Activated naive CD4-positive, alpha-beta T cell treated with anti-CD3 and anti-CD28 coated beads, Interleukin-2, amount 50 U/mL, for 72 hours (primary cell): ENCODE measurements around the gene FAM193A. TPM values are rescaled to one million over a fixed set of nuclear protein-coding genes. Genes with fewer than 3 reads are reported as not detected.
"Not testable (repeated sequence)": the region's sequence is repeated elsewhere in the genome, so short reads cannot be mapped to it uniquely, and the experiment has no call there.

Experiments
- ATAC-seq, 2 donors: fragments of 150-1000 bp; cut with Tn5 transposase; 2 replicates each; pipeline ENCODE4 v1.10.0; 2021; ENCODE audit warnings: mild to moderate bottlenecking in 2 of 2, moderate library complexity in 2 of 2
- DNase-seq, 2 donors: peaks; one replicate each; pipeline ENCODE4 v3.0.0; 2021 to 2022; ENCODE audit warnings: low spot score in 2 of 2
- H3K27ac Mint-ChIP-seq, 2 donors: one replicate each; pipeline ENCODE4 v1.8.0; 2022; ENCODE audit warnings: mild to moderate bottlenecking in 2 of 2, mixed read lengths in 2 of 2
- H3K36me3 Mint-ChIP-seq, 2 donors: one replicate each; pipeline ENCODE4 v1.8.0; 2022; ENCODE audit warnings: mixed read lengths in 2 of 2
- H3K9me3 Mint-ChIP-seq, 2 donors: one replicate each; pipeline ENCODE4 v1.8.0; 2022; ENCODE audit warnings: mixed read lengths in 2 of 2
- total RNA-seq, 2 donors: library from RNA; stranded (reverse); gene quantifications; one replicate each; pipeline ENCODE4 v1.2.3, GENCODE V29; 2022

FAM193A gene
- total RNA-seq, 2 donors from 2014 or later = 31.0 to 32.4 TPM

DNA sequence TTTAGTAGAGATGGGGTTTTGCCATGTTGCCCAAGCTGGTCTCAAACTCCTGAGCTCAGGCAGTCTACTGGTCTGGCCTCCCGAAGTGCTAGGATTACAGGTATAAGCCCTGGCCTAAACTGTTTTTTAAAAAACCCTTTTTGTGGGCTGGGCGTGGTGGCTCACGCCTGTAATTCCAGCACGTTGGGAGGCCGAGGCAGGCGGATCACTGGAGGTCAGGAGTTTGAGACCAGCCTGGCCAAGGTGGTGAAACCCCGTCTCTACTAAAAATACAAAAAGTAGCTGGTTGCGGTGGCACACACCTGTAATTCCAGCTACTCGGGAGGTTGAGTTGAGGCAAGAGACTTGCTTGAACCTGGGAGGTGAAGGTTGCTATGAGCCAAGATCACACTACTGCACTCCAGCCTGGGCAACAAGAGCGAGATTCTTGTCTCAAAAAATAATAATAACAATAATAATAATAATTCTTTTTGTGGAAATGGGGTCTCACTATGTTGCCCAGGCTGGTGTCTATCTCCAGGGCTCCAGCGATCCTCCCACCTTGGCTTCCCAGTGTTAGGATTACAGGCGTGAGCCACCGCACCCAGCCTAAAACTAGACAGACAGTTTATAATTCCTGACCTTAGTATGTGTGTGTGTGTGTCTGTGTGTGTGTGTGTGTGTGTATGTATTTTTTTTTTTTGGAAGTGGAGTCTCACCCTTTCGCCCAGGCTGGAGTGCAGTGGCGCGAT lies 10.7 kb downstream of the FAM193A start:
- H3K9me3 Mint-ChIP-seq, H3K36me3 Mint-ChIP-seq, H3K27ac Mint-ChIP-seq, DNase-seq, ATAC-seq: not testable (repeated sequence)

DNA sequence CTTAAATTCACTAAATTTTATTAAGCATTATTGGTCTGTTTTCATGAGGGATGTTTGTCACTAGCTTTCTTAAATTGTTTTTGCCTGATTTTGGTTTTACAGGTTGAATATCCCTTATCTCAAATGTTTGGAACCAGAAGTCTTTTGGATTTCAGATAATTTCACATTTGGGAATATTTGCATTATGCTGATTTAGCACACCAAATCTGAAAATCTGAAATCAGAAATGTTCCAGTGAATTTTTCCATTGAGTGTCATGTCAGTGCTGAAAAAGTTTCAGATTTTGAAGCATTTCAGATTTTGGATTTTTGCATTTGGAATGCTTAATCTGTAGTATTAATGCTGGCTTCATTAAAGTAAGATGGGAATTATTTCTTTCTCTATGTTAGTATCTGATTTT lies 14.7 kb downstream of the FAM193A start:
- DNase-seq (no peak), ATAC-seq (no peak)
- Mint-ChIP-seq H3K27ac (no peak overlapping the region), H3K9me3 (no peaks in the 10 kb centered on the region), H3K36me3 (peaks cover 0 to 5% of the 10 kb centered on the region in 2 donors)

DNA sequence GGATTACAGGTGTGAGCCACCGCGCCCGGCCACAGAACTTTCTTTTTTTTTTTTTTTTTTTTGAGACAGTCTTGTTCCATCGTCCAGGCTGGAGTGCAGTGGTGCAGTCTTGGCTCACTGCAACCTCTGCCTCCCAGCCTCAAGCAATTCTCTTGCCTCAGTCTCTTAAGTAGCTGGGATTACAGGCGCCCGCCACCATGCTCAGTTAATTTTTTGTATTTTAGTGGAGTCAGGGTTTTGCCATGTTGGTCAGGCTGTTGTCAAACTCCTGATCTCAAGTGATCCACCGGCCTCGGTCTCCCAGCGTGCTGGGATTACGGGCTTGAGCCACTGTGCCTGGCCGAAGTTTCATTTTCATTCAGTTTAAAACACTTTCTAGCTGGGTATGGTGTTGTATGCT lies 16.4 kb downstream of the FAM193A start:
- DNase-seq (no peak), ATAC-seq (no peak)
- Mint-ChIP-seq H3K27ac (no peak overlapping the region), H3K36me3 (no peaks in the 10 kb centered on the region), H3K9me3 (no peaks in the 10 kb centered on the region)

DNA sequence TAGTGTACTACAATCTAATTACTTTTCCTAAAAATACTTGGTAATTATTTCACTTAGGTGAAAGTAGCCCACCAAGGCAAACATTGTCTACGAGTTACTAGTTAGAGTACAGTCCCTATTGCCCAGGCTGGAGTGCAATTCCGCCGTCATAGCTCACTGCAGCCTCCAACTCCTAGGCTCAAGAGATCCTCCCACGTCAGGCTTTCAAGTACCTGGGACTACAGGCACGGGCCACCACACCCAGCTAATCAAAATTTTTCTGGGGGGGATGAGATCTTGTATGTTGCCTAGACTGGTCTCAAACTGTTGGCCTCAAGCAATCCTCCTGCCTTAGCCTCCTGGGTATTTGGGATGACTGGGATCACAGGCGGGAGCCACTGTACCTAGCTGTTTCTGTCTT lies 21.9 kb downstream of the FAM193A start:
- H3K36me3 Mint-ChIP-seq = peaks cover 0 to 8% of the 10 kb centered on the region in 2 donors
- DNase-seq = no peak
- ATAC-seq = no peak
- no peak overlapping the region for H3K27ac Mint-ChIP-seq
- H3K9me3 Mint-ChIP-seq = no peaks in the 10 kb centered on the region

DNA sequence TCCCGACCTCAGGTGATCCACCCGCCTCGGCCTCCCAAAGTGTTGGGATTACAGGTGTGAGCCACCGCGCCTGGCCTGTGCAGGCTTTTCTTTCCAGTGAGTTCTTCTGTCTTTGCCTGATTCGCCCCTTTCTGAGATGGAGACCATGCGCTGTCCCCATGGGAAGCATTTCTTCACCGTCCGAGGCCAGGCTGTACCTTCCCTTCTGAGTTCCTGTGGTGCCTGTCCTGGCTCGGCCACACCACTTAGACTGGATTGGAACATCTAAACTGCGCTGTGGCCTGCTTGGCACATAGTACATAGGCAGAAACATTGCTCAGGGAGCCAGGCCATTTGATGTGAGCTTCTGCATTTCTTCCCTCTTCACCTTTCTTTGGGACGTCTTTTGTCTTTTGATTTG lies 23.7 kb downstream of the FAM193A start:
- H3K36me3 Mint-ChIP-seq = peaks cover 0 to 8% of the 10 kb centered on the region in 2 donors
- ATAC-seq (no peak), DNase-seq (no peak)
- no peaks in the 10 kb centered on the region for H3K9me3 Mint-ChIP-seq
- H3K27ac Mint-ChIP-seq = peak overlapping the region in 1 of 2 donors; percentile 90

DNA sequence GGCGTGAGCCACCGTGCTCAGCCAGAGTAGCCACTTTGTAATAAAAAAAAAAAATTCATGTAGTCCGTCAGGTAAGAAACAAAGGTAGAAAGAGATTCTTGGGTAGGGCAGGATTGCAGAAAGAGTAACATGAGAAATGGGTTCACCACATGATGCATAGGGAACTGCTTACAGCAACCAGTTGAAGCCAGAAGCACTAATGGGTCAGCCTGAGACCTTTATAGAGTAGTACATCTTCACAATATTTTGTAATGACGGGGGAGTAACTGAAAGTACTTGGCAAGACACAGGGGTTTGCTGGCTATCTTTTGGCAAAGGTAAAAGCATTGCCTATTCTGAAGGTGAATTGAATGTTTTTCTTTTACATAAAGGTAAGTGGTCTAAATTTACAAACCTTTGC lies 29.1 kb downstream of the FAM193A start:
- Mint-ChIP-seq H3K36me3 (peaks cover 0 to 6% of the 10 kb centered on the region in 2 donors), H3K9me3 (no peaks in the 10 kb centered on the region), H3K27ac (no peak overlapping the region)
- DNase-seq (no peak), ATAC-seq (no peak)

DNA sequence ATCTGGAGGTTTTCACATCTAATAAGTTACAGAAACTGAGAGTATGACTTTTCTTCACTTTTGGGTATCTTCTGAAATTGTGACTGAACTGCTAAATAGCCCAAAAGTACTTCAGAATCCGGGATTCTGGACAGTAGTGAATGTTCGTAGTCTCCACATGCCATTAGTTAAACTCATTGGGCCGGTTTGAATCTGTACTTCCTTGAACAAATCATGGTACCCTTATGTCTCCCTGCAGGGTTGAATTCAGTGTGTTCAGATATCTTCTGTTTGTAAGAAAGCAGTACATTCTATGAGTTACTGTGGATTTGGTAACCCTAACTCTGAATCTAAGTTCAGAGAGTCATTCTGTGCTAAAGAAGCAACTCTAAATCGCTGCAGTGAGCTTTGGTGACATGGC lies 33.6 kb downstream of the FAM193A start:
- no peak for ATAC-seq
- no peak for DNase-seq
- Mint-ChIP-seq H3K36me3 (peaks cover 0 to 3% of the 10 kb centered on the region in 2 donors), H3K9me3 (no peaks in the 10 kb centered on the region), H3K27ac (peak overlapping the region; percentile 87 to 99)

DNA sequence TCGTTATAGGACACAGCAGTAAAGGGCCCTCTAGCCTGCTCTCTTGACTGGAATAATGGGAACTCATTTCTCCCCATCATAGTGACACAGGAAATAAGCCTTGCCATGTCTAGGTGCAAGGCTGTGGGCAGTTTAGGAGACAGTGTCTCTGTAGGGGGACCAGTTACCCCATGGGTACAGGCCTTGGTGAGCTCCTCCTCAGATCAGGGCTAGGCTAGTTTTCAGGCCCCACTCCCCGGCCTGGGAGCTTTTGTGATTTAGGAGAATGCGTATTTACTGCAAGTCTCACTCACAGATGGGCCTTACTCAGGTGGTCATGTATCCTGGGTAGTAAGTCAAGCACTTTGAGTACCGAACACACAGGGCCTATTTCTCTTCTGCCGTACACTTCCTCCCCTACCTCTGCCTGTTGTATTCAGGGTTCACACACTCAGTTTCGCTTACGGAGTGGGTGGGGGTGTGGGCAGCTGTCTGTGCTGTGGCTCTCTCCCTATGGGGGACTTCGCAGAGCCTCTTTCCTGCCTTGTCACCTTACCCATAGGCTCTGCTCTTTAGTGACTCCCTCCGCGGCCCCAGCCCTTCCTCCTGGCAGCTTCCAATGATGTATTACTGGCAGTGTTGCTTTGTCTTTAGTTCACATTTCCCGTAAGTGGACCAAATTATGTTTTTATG lies 34.2 kb downstream of the FAM193A start:
- Mint-ChIP-seq H3K36me3 (peaks cover 0 to 9% of the 10 kb centered on the region in 2 donors), H3K9me3 (no peaks in the 10 kb centered on the region), H3K27ac (peak overlapping the region; percentile 87 to 99)
- ATAC-seq (peak; percentile 97 to 99), DNase-seq (peak; percentile 59 to 65)

DNA sequence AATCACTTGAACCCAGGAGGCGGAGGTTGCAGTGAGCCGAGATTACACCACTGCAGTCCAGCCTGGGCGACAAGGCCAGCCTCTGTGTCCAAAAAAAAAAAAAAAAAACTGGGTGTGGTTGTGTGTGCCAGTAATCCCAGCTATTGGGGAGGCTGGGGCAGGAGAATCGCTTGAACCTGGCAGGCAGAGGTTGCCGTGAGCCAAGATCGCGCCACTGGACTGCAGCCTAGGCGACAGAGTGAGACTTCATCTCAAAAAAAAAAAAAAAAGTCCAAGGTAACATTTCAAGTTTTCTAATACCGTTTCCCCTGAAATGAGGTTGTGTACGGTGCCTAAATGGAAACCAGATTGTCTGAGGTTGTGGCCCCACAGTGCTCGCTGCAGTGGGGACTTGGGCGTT lies 35.6 kb downstream of the FAM193A start:
- H3K36me3 Mint-ChIP-seq = peaks cover 0 to 11% of the 10 kb centered on the region in 2 donors
- no peaks in the 10 kb centered on the region for H3K9me3 Mint-ChIP-seq
- DNase-seq (no peak), ATAC-seq (no peak)
- peak overlapping the region; percentile 48 to 77 for H3K27ac Mint-ChIP-seq

DNA sequence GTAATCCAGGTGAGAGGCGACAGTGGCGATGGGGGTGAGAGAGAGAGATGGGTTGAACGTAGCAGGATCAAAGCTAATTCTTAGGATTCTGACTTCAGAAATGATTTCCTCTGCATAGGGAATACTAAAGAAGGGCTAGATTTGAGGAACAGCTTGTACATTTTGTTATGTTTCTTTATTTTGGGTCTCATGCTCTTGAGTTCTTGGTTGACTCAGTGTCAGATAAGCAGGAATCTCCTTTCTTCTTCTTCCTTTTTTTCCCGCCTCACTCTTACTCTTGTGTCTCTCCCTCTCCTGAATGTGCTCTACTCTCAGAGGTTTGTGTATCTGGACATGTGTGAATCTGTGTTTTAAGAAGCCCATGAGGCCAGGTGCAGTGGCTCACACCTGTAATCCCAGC lies 36.4 kb downstream of the FAM193A start:
- Mint-ChIP-seq H3K36me3 (peaks cover 0 to 11% of the 10 kb centered on the region in 2 donors), H3K9me3 (no peaks in the 10 kb centered on the region), H3K27ac (peak overlapping the region; percentile 48 to 77)
- DNase-seq (no peak), ATAC-seq (no peak)

DNA sequence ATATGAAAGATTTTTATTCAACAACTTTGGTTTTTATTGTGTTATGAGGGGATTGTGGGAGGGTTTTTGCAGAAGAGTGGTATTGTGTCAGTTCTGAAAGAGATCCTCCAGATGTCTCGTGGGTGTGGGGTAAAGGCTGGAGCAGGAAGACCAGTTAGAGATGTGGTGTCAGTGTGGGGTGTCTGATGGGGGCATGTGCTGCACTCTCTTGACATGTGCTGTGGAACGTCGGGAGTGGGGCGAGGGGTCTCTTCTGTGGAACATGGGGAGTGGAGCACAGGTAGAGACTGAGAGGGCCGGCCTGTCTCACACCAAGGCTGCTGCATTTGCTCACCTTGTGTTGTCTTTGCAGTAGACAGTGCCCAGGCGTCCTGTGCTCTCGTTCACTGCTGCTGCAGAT lies 37.6 kb downstream of the FAM193A start:
- DNase-seq = no peak
- Mint-ChIP-seq H3K9me3 (peaks cover 0 to 4% of the 10 kb centered on the region in 2 donors), H3K36me3 (peaks cover 0 to 11% of the 10 kb centered on the region in 2 donors), H3K27ac (peak overlapping the region; percentile 48 to 86)
- no peak for ATAC-seq

DNA sequence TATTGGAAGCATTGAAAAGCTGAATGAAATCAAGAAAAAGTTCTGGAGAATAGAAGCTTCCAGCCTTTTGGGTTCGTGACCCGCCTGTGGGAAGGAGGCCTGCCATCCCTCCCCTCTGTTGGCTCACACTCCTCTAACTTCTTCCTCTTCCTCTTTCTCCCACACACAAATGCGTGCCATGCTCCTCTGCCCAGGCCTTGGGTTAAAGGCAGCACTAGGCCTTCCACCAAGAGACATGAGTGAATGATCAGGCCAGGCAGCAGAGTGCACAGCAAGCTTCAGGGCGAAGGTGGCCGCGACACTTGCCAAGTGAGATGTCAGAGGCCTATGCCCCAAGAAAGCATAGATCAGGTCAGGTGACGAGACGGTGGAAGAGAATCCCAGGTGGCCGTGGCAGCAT lies 38.4 kb downstream of the FAM193A start:
- no peak for ATAC-seq

DNA sequence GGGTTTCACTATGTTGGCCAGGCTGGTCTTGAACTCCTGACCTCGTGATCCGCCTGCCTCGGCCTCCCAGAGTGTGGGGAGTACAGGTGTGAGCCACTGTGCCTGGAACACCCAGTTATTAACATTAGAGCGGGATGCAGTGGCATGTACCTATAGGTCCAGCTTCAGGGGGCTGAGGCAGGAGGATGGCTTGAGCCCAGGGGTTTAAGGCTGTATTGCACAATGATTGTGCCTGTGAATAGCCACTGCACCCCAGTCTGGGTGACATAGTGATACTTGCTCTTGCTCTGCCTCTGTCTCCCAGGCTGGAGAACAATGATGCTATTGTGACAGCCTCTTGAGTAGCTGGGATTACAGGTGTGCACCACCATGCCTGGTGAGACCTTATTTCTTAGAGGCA lies 39.8 kb downstream of the FAM193A start:
- no peak for DNase-seq
- Mint-ChIP-seq H3K27ac (no peak overlapping the region), H3K36me3 (peaks cover 0 to 23% of the 10 kb centered on the region in 2 donors), H3K9me3 (peaks cover 0 to 9% of the 10 kb centered on the region in 2 donors)
- no peak for ATAC-seq

More for the DNA sequence above, 38.4 kb downstream of the FAM193A start:
- H3K27ac Mint-ChIP-seq = peak overlapping the region in 1 of 2 donors; percentile 75
- no peak for DNase-seq
- H3K36me3 Mint-ChIP-seq = peaks cover 0 to 17% of the 10 kb centered on the region in 2 donors
- H3K9me3 Mint-ChIP-seq = peaks cover 0 to 4% of the 10 kb centered on the region in 2 donors

DNA sequence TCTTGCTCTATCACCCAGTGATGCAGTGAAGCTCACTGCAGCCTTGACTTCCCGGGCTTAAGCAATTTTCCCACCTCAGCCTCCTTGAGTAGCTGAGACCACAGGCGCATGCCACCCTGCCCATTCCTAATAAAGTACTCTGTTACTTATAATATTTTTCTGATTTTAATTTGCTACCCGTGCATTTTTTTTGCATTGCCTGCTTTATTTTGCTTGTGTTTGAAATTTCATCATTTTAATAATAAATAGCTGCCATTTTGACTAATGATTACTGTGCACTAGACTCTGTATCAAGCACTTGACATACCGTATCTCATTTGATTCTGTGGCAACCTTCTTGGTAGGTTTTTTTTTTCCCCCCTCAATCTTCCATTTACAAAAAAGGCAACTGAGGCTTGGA lies 41.7 kb downstream of the FAM193A start:
- Mint-ChIP-seq H3K9me3 (peaks cover 0 to 9% of the 10 kb centered on the region in 2 donors), H3K27ac (no peak overlapping the region), H3K36me3 (peaks cover 0 to 23% of the 10 kb centered on the region in 2 donors)
- DNase-seq = no peak
- ATAC-seq = no peak

DNA sequence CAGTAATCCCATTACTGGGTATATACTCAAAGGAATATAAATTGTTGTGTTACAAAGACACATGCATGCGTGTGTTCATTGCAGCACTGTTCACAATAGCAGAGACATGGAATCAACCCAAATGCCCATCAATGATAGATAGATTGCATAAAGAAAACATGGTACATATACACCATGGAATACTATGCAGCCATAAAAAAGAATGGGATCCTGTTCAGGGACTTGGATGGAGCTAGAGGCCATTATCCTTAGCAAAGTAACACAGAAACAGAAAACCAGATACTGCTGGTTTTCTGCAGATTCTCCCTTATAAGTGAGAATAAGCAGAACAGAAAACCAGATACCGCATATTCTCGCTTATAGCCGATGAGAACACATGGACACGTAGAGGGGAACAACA lies 43.5 kb downstream of the FAM193A start:
- DNase-seq (no peak), ATAC-seq (no peak)
- Mint-ChIP-seq H3K27ac (no peak overlapping the region), H3K9me3 (peaks cover 0 to 9% of the 10 kb centered on the region in 2 donors), H3K36me3 (peaks cover 0 to 22% of the 10 kb centered on the region in 2 donors)

DNA sequence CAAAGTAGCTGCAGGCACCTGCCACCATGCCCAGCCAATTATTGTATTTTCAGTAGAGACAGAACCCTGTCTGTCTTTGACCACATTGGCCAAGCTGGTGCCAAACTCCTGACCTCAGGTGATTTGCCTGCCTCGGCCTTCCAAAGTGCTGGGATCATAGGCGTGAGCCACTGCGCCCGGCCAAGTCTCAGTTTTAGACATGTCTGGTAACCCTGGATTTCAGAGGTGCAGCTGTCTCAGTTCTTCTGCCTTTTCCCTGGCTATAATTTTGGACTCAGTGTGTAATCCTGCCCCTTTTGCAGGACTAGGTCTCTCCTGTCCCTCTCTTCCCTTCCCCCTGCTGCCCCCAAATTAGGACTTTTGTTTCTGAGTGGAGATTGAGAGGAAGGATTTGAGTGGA lies 46.6 kb downstream of the FAM193A start:
- DNase-seq = no peak
- Mint-ChIP-seq H3K27ac (no peak overlapping the region), H3K36me3 (peaks cover 0 to 13% of the 10 kb centered on the region in 2 donors), H3K9me3 (peaks cover 0 to 9% of the 10 kb centered on the region in 2 donors)
- ATAC-seq = no peak

DNA sequence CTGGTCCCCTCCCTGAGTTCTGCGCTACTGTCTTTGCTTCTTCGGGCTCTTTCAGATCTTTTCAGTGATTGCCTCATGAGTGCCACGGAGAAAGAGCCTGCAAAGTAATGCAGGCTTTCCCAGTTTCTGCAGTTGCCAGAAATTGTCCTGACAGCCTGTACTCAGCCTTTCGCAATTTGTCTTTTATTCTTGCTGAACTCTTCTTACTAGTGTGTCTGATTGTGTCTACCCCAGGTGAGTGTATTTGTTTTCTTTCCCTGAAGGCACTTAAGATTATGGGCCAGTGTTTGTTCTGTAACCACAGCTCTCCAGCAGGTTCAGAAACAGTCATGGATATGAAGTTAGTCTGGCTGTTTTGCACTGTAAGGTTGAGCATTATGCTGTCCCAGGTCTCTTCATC lies 47.1 kb downstream of the FAM193A start:
- ATAC-seq = no peak
- H3K9me3 Mint-ChIP-seq = peaks cover 0 to 8% of the 10 kb centered on the region in 2 donors
- H3K27ac Mint-ChIP-seq = no peak overlapping the region

DNA sequence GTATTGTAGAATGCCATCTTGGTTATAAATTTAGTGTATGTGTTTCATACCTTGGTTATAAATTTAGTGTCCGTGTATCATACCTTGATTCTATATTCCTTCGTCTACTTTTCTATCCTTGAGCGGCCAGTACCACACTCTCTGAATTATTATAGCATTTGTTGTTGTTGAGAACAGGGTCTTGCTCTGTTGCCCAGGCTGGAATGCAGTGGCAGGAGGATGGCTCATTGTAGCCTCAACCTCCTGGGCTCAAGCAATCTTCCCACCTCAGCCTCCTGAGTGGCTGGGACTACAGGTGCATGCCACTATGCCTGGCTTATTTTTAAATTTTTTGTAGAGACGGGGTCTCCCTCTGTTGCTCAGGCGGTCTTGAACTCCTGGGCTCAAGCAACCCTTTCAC lies 50.1 kb downstream of the FAM193A start:
- Mint-ChIP-seq H3K27ac (no peak overlapping the region), H3K36me3 (no peaks in the 10 kb centered on the region), H3K9me3 (no peaks in the 10 kb centered on the region)
- no peak for ATAC-seq
- no peak for DNase-seq

More for the DNA sequence above, 47.1 kb downstream of the FAM193A start:
- peaks cover 0 to 13% of the 10 kb centered on the region in 2 donors for H3K36me3 Mint-ChIP-seq
- no peak for DNase-seq
